A172 (cell line): Measurements from ENCODE around the gene SMPD3. TPM values are rescaled to one million over a fixed set of nuclear protein-coding genes. Genes with fewer than 3 reads are reported as not detected.
"Not testable (repeated sequence)": the region's sequence is repeated elsewhere in the genome, so short reads cannot be mapped to it uniquely, and the experiment has no call there.

Experiments used
- DNase-seq: peaks from one replicate; pipeline ENCODE4 v3.0.0-alpha.2; 2015; ENCODE audit warnings: low spot score
- total RNA-seq: library from RNA; depleted of rRNA; stranded (reverse); fragments of >200 nt; shearing (Covaris generic); gene quantifications from 2 replicates; pipeline ENCODE4 v1.2.3, GENCODE V29; 2014; rRNA removed

Gene SMPD3
- 0.12 and 0.65 TPM in 2 replicates for total RNA-seq

- DNase-seq: peak; percentile 98
Observed at GRCh38 chr16:68448360-68448970, at the start of gene SMPD3. Gene SMPD3, minus strand, starts transcription at chr16:68448508. Its CDS starts 76,327 bp downstream, at chr16:68372181.

GRCh38 chr16:68496689-68497088, 48.4 kb upstream of the SMPD3 start:
- no peak for DNase-seq

- DNase-seq: not testable (repeated sequence)
Observed at GRCh38 chr16:68494261-68494660, 46.0 kb upstream of the SMPD3 start.

- DNase-seq: no peak
Observed at GRCh38 chr16:68493412-68494070, 45.2 kb upstream of the SMPD3 start.

GRCh38 chr16:68492543-68493411, 44.5 kb upstream of the SMPD3 start:
- no peak for DNase-seq

- DNase-seq: no peak
Observed at GRCh38 chr16:68492151-68492542, 43.8 kb upstream of the SMPD3 start.

- DNase-seq: no peak
Observed at GRCh38 chr16:68491576-68491950, 43.3 kb upstream of the SMPD3 start.

- DNase-seq: peak; percentile 93
Observed at GRCh38 chr16:68490829-68491575, 42.7 kb upstream of the SMPD3 start.

- DNase-seq: no peak
Observed at GRCh38 chr16:68490358-68490757, 42.0 kb upstream of the SMPD3 start.

- no peak for DNase-seq
Observed at GRCh38 chr16:68488554-68488953, 40.2 kb upstream of the SMPD3 start.

GRCh38 chr16:68487669-68488068, 39.4 kb upstream of the SMPD3 start:
- DNase-seq: no peak

GRCh38 chr16:68487203-68487514, 38.9 kb upstream of the SMPD3 start:
- DNase-seq: no peak

GRCh38 chr16:68486502-68487202, 38.3 kb upstream of the SMPD3 start:
- DNase-seq: no peak

- DNase-seq: no peak
Observed at GRCh38 chr16:68481636-68482035, 33.3 kb upstream of the SMPD3 start.

GRCh38 chr16:68480084-68480995, 32.0 kb upstream of the SMPD3 start:
- DNase-seq: no peak

GRCh38 chr16:68479271-68479670, 31.0 kb upstream of the SMPD3 start:
- DNase-seq: no peak

- DNase-seq: no peak
Observed at GRCh38 chr16:68478526-68479250, 30.4 kb upstream of the SMPD3 start.

- no peak for DNase-seq
Observed at GRCh38 chr16:68475071-68475470, 26.8 kb upstream of the SMPD3 start.

GRCh38 chr16:68473358-68474070, 25.2 kb upstream of the SMPD3 start:
- no peak for DNase-seq
